IPS DF 6.9 (cell line): ENCODE data around the gene SPNS2.

Experiments
- DNase-seq: peaks from one replicate; pipeline ENCODE4 v3.0.0-alpha.2; 2013; ENCODE audit warnings: low read depth, low spot score
- H3K27ac ChIP-seq: one replicate; pipeline ENCODE4 v1.5.1; 2013; ENCODE audit warnings: low read length, control low read depth
- H3K27me3 ChIP-seq: 2 replicates; pipeline ENCODE4 v1.6.1; 2013; ENCODE audit warnings: mild to moderate bottlenecking, low read length; ENCODE audit not compliant: control insufficient read depth, insufficient read depth
- H3K36me3 ChIP-seq: 2 replicates; pipeline ENCODE4 v1.6.1; 2013; ENCODE audit warnings: low read length; ENCODE audit not compliant: control insufficient read depth, insufficient read depth
- H3K4me1 ChIP-seq: 2 replicates; pipeline ENCODE4 v1.6.1; 2013; ENCODE audit warnings: low read length; ENCODE audit not compliant: control insufficient read depth, insufficient read depth
- H3K4me3 ChIP-seq: 2 replicates; pipeline ENCODE4 v1.5.1; 2013; ENCODE audit warnings: mild to moderate bottlenecking, low read length
- H3K9me3 ChIP-seq: 2 replicates; pipeline ENCODE4 v1.6.1; 2013; ENCODE audit warnings: low read length, inconsistent platforms; ENCODE audit not compliant: control insufficient read depth, insufficient read depth
- WGBS: extraction: QIAGEN DNeasy Blood & Tissue Kit; methylation state at CpG from one replicate; pipeline ENCODE4 v1.1.7; 2013; ENCODE audit warnings: mixed read lengths, missing lambda C conversion rate; ENCODE audit not compliant: insufficient read length, insufficient coverage; 5-methylcytosine and 5-hydroxymethylcytosine counted together

SPNS2 gene

DNA sequence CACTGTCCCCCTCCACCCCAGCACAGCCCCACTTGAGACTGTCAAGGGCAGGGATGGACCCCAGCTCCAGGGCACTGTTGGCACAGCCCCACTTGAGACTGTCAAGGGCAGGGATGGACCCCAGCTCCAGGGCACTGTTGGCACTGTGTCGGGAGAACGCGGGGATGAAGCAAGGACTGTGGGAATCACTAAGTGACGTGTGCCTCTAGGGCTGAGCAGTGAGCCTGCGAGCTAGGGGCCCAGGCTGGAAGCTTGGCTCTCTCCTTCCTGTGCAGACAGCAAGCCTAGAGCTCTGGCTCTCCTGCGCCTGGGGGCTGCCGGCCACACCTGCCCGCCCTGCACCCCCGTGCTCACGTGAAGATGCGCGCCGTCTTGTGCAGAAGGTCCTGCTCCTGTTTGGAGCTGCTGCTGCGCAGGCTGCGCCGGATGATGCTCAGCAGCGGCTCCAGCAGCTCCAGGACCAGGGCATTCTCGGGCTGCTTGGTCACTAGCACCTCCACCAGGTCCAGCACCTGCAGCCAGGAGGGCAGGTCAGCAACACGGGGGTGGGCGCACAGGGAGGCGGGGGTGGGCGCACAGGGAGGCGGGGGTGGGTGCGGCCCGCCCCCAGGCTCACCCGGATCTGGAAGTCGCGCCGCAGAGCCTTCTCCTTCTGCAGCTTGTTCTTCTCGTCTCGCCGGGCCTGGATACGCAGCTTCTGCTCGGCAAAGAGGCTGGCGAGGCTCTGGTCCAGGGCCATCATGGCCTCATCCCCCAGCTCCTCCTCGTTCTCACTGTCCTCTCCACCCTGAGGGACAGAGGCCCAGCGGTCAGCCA is 45.7 kb downstream of the SPNS2 start:
- no peak overlapping the region for H3K27ac ChIP-seq
- H3K36me3 ChIP-seq: peaks cover 73% of the 10 kb centered on the region
- H3K4me3 ChIP-seq: no peak overlapping the region
- no peaks in the 10 kb centered on the region for H3K27me3 ChIP-seq
- DNase-seq: no peak
- H3K4me1 ChIP-seq: peaks cover 2% of the 10 kb centered on the region; the same call in 1 of the 2 replicates
- whole genome bisulfite sequencing: no CpG with 5 or more reads among the region's 37 CpGs
- no peaks in the 10 kb centered on the region for H3K9me3 ChIP-seq

DNA sequence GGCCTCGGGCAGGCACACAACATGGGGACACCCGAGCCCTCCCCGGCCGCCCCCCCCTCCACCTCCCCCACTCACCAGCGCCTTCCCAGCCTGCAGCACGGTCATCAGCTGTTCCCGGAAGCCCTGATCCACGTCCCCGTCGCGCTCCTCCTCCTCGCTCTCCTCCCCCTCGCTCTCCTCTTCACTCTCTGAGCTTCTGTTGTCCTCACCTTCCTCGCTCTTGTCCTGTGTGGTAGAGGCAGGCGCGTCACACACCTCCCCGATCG is 46.2 kb downstream of the SPNS2 start:
- Histone ChIP-seq H3K9me3 (no peaks in the 10 kb centered on the region), H3K27me3 (no peaks in the 10 kb centered on the region), H3K36me3 (peaks cover 71% of the 10 kb centered on the region), H3K27ac (no peak overlapping the region), H3K4me3 (no peak overlapping the region), H3K4me1 (peaks cover 2% of the 10 kb centered on the region; the same call in 1 of the 2 replicates)
- WGBS: 100% methylated on average over 6 of the region's 18 CpGs
- no peak for DNase-seq

DNA sequence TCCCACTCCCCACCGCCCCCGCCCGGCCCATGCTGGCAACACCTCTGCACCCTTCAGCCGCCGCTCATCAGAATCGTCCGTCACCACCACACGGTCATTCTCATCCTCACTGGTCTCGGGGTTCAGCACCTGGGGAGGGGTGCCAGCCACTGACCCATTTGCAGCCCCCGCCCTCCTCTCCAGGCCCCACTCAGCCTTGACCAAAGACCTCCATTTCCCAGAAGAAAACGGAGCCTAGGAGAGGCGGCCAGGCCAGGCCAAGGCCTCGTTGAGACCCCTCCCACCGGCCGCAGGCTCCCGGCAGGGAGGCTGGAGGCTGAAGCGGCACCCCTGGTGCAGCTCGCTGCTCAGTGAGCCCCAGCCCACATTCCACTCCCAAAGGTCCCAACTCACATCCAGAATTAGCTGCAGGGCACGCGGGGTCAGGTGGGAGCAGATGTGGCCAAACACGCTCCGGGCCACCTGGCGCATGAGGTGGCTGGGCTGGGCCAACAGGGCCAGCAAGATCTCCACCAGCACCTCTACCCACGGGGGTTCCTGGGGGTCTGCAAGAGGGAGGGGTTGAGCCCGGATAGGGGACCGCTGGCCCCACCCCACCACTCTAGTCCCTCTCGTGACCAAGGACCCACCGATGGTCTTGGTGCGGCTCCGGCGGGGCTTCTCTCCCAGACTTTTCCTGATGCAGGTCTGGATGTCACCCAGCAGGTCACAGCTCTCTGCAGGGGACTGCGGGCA is 46.7 kb downstream of the SPNS2 start:
- WGBS: no CpG with 5 or more reads among the region's 32 CpGs

DNA sequence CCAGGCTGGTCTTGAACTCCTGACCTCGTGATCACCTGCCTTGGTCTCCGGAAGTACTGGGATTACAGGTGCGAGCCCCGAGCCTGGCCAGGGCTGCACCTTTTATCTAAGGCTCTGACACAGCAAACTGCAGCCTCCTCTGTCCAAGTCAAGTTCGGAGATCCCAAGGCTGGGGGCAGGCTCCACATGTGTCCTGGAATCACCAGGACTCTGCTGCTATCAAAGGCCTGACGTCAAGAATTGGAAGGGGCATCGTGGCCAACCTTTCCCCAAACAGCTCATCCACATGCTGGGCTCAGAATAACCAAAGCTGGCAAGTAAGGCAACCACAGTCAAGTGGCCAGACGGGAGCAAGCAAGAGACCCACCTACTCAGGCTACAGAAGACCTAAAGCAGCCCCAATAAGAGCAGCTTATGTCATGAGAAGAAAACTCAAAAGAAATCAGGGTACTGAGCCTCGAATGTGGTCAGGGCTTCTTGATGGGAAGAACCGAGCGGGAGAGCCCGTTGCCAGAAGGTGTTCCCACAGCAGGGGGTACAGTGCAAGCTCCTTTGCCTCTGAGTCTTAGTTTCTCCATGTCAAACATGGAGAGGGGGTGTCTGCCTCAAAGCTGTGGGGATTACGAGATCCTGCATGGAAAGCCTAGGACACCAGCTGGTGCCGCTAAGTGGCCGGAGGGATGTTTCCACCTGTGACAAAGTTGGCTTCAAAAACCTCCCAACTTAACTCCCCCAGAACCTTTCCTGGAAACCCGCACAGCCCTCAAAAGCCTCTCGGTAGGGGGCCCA is 48.6 kb downstream of the SPNS2 start:
- Histone ChIP-seq H3K4me1 (peaks cover 2% of the 10 kb centered on the region; the same call in 1 of the 2 replicates), H3K9me3 (no peaks in the 10 kb centered on the region), H3K27ac (no peak overlapping the region), H3K4me3 (no peak overlapping the region), H3K27me3 (no peaks in the 10 kb centered on the region), H3K36me3 (peaks cover 70% of the 10 kb centered on the region)
- no CpG with 5 or more reads among the region's 17 CpGs for WGBS
- no peak for DNase-seq

More for the DNA sequence above, 46.7 kb downstream of the SPNS2 start:
- Histone ChIP-seq H3K4me1 (peaks cover 2% of the 10 kb centered on the region; the same call in 1 of the 2 replicates), H3K36me3 (peaks cover 72% of the 10 kb centered on the region), H3K27me3 (no peaks in the 10 kb centered on the region), H3K27ac (no peak overlapping the region), H3K9me3 (no peaks in the 10 kb centered on the region), H3K4me3 (no peak overlapping the region)
- DNase-seq: no peak

DNA sequence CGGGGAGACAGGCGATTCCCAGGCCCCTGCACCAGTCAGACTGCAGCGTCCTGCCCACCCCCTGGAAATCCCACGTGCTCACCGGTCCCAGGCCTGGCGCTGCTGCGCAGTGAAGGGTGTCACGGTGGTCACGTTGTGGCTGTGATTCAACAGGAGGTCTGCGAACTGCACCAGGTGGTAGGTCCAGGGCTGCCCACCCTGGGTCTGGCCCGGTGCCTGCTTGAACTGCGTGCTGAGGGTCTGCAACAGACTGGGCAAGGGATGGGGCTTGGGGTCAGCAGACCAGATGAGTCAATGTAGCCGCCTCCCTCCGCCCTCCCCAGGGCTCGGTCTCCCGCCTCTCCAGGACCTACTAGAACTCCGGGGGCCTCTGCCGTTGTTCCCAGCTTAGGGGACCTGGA is 49.4 kb downstream of the SPNS2 start:
- no peak overlapping the region for H3K27ac ChIP-seq
- no peaks in the 10 kb centered on the region for H3K27me3 ChIP-seq
- peaks cover 67% of the 10 kb centered on the region for H3K36me3 ChIP-seq
- H3K9me3 ChIP-seq: no peaks in the 10 kb centered on the region
- peaks cover 2% of the 10 kb centered on the region; the same call in 1 of the 2 replicates for H3K4me1 ChIP-seq
- WGBS: no CpG with 5 or more reads among the region's 18 CpGs
- no peak for DNase-seq
- H3K4me3 ChIP-seq: no peak overlapping the region

DNA sequence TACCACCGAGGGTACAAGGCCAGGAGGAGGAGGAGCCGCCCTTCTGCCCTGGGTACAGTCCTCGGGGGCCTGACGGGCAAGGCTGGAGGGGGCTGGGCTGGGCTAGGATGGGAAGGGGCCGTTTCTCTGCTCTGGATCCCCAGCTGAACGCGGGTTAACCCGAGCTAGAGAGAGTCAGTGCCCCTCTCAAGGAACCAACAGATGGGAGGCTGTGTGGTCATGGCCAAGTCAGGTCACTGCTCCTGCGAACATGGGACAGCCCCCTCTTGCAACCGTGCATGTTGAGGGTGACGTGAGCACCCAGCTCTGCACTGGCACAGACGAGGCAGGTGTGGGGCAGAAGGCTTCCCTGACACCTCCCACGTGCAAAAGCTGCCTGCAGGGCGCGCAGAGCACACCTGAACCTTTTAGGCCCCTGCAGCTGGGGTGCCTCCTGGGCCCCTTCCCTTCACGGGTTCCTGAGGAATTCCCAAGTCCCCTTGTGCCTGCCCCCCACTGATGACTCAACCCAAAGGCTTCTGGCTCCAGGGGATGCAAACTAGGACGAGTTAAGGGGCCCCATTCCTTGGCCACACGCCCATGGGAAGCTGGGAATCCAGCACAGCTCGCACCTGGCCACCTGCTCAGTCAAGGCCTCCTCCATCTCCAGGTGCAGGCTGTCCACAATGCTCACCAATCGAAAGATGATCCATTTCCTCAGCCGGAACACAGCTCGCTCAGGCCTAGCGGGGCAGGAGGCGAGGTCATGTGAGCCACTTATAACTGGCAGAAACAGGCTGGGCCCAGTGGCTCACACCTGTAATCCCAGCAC is 50.2 kb downstream of the SPNS2 start:
- H3K27ac ChIP-seq: no peak overlapping the region
- WGBS: no CpG with 5 or more reads among the region's 24 CpGs
- peaks cover 3% of the 10 kb centered on the region; the same call in 1 of the 2 replicates for H3K4me1 ChIP-seq
- DNase-seq: no peak
- no peak overlapping the region for H3K4me3 ChIP-seq
- H3K36me3 ChIP-seq: peaks cover 61% of the 10 kb centered on the region
- H3K9me3 ChIP-seq: no peaks in the 10 kb centered on the region
- no peaks in the 10 kb centered on the region for H3K27me3 ChIP-seq

DNA sequence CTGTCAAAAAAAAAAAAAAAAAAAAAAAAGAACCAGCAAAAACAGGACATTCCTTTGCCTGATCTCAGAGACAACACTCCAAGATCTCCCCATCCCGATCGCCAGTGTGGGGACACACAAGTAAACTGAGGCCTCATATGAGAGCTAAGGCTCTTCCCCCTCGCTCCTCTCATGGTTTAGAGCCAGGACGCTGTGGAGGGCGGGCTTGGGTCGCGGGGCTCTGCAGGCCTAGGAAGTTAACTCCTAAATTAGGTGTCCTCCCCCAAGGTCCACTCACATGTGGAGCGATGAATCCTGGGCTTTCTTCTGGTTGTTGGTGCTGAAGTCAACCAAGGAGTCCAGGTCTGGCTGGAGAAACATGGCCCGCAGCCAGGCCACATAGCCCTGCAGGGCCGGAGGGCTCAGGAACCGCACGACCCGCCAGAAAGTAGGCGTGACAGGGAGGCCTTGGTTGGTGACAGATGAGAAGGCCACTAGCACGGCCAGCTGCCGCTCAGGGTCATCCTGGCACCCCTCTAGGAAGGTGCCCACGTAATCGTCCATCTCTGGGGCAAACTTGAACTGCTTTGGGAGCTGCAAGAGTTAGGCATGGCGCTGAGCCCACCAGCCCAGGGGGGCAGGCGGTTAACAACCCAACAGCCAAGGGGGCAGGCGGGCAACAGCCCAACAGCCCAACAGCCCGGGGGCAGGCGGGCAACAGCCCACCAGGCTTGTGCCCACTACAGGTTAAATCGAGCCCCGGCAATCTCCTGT is 51.3 kb downstream of the SPNS2 start:
- Histone ChIP-seq H3K4me3 (no peak overlapping the region), H3K9me3 (no peaks in the 10 kb centered on the region), H3K36me3 (peaks cover 54% of the 10 kb centered on the region), H3K4me1 (peaks cover 3% of the 10 kb centered on the region; the same call in 1 of the 2 replicates), H3K27me3 (no peaks in the 10 kb centered on the region), H3K27ac (no peak overlapping the region)
- no peak for DNase-seq
- no CpG with 5 or more reads among the region's 25 CpGs for WGBS

DNA sequence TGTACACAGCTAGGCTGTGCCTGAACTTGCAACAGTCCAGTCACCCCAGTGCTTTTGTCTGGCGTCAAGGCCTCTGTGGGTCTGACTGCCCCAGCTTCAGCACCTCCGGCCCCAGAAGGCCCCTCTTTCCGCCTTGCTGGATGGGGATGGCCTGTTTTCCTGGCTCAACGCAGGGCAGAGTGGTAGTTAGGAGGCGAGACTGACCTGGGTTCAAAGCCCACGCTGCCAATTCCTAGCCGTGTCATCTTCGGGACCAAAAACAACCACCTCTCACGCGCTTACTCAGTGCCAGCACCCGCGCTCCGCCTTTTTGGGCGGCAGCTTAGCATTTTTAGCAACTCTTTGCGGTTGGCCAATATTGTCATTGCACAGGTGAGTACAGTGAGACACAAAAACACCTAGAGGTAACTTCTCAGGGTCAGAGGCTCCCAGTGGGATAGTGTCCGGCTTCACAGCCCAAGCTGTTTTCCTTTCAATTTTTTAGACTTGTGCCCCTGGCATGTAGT is 51.9 kb downstream of the SPNS2 start:
- Histone ChIP-seq H3K4me1 (peaks cover 3% of the 10 kb centered on the region; the same call in 1 of the 2 replicates), H3K27me3 (no peaks in the 10 kb centered on the region), H3K36me3 (peaks cover 51% of the 10 kb centered on the region), H3K4me3 (no peak overlapping the region), H3K9me3 (no peaks in the 10 kb centered on the region), H3K27ac (no peak overlapping the region)
- no peak for DNase-seq
- no CpG with 5 or more reads among the region's 16 CpGs for WGBS

DNA sequence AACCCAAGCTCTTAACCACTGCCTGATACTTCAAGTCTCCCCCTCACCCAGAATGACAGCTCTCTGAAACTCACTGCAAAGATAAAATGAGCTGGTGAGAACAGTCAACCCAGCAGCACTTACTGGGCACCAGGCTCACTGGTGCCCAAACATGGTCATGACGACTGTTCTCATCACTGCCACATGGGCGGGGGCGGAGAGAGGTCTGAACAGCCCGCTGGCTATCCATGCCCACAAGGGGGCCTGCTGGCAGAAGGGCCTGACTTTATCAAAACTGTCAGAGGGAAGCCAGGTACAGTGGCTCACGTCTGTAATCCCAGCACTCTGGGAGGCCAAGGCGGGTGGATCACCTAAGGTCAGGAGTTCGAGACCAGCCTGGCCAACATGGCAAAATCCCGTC is 52.5 kb downstream of the SPNS2 start:
- WGBS: no CpG with 5 or more reads among the region's 8 CpGs
- no peak overlapping the region for H3K27ac ChIP-seq
- H3K4me3 ChIP-seq: no peak overlapping the region
- H3K9me3 ChIP-seq: no peaks in the 10 kb centered on the region
- no peaks in the 10 kb centered on the region for H3K27me3 ChIP-seq
- H3K4me1 ChIP-seq: peaks cover 5% of the 10 kb centered on the region
- DNase-seq: no peak
- peaks cover 50% of the 10 kb centered on the region for H3K36me3 ChIP-seq
